ENCODE measurements around the gene RBM38. TPM values are rescaled to one million over a fixed set of nuclear protein-coding genes. Genes with fewer than 3 reads are reported as not detected.
"Not testable (repeated sequence)": the region's sequence is repeated elsewhere in the genome, so short reads cannot be mapped to it uniquely, and the experiment has no call there.

Gene RBM38
- total RNA-seq, 1 donor from 2014 or later, result 33.4 TPM

GRCh38 chr20:57350081-57350710 is 41.0 kb upstream of the RBM38 start:
- Mint-ChIP-seq H3K27ac (ENCODE audit: unreplicated experiment) (no peak overlapping the region), H3K4me3 (peak overlapping the region; percentile 70)
- no peak for TF ChIP-seq CTCF (conservative IDR thresholded peaks at IDR 0.05)

GRCh38 chr20:57350726-57351041 is 40.5 kb upstream of the RBM38 start:
- H3K27me3 Mint-ChIP-seq (ENCODE audit: low read depth); H3K36me3 Mint-ChIP-seq (ENCODE audit: low read depth); H3K9me3 Mint-ChIP-seq; DNase-seq (ENCODE audit: low read depth, low spot score): not testable (repeated sequence)
- peak overlapping the region; percentile 76 for H3K27ac Mint-ChIP-seq (ENCODE audit: unreplicated experiment)
- H3K4me3 Mint-ChIP-seq, result peak overlapping the region; percentile 95
- H3K4me1 Mint-ChIP-seq, result peaks cover 20% of the 10 kb centered on the region

More at GRCh38 chr20:57350081-57350710, 41.0 kb upstream of the RBM38 start:
- H3K27me3 Mint-ChIP-seq (ENCODE audit: low read depth), result no peaks in the 10 kb centered on the region
- H3K9me3 Mint-ChIP-seq, result peaks cover 3% of the 10 kb centered on the region
- H3K4me1 Mint-ChIP-seq, result peaks cover 20% of the 10 kb centered on the region
- no peak for DNase-seq (ENCODE audit: low read depth, low spot score)
- H3K36me3 Mint-ChIP-seq (ENCODE audit: low read depth), result peaks cover 2% of the 10 kb centered on the region

- DNase-seq (ENCODE audit: low read depth, low spot score), result peak; percentile 88
- Mint-ChIP-seq H3K27ac (ENCODE audit: unreplicated experiment) (peak within 1 kb of the TSS; percentile 76), H3K4me1 (peaks cover 20% of the 10 kb centered on the region), H3K4me3 (peak within 1 kb of the TSS; percentile 95), H3K9me3 (peaks cover 3% of the 10 kb centered on the region), H3K36me3 (ENCODE audit: low read depth) (peaks cover 2% of the 10 kb centered on the region), H3K27me3 (ENCODE audit: low read depth) (no peaks in the 10 kb centered on the region)
- no peak for TF ChIP-seq CTCF (conservative IDR thresholded peaks at IDR 0.05)
Measured at GRCh38 chr20:57351042-57351783, 40.0 kb upstream of the RBM38 start, which contains the start of gene RAE1. Gene RAE1 (plus strand): TSS chr20:57351255. CDS start chr20:57354039, 2,784 bp downstream.

GRCh38 chr20:57352305-57352704 is 38.9 kb upstream of the RBM38 start:
- H3K9me3 Mint-ChIP-seq, result peaks cover 3% of the 10 kb centered on the region
- no peak overlapping the region for H3K27ac Mint-ChIP-seq (ENCODE audit: unreplicated experiment)
- TF ChIP-seq CTCF (conservative IDR thresholded peaks at IDR 0.05), result no peak
- peak overlapping the region; percentile 95 for H3K4me3 Mint-ChIP-seq
- H3K4me1 Mint-ChIP-seq, result peaks cover 20% of the 10 kb centered on the region
- H3K36me3 Mint-ChIP-seq (ENCODE audit: low read depth), result peaks cover 2% of the 10 kb centered on the region
- DNase-seq (ENCODE audit: low read depth, low spot score), result no peak
- no peaks in the 10 kb centered on the region for H3K27me3 Mint-ChIP-seq (ENCODE audit: low read depth)

- H3K27ac Mint-ChIP-seq (ENCODE audit: unreplicated experiment), result no peak overlapping the region
- TF ChIP-seq CTCF (conservative IDR thresholded peaks at IDR 0.05), result no peak
- no peaks in the 10 kb centered on the region for H3K27me3 Mint-ChIP-seq (ENCODE audit: low read depth)
- peak overlapping the region; percentile 95 for H3K4me3 Mint-ChIP-seq
- no peak for DNase-seq (ENCODE audit: low read depth, low spot score)
- peaks cover 2% of the 10 kb centered on the region for H3K36me3 Mint-ChIP-seq (ENCODE audit: low read depth)
- H3K4me1 Mint-ChIP-seq, result peaks cover 20% of the 10 kb centered on the region
- peaks cover 3% of the 10 kb centered on the region for H3K9me3 Mint-ChIP-seq
Measured at GRCh38 chr20:57353351-57353750, 37.8 kb upstream of the RBM38 start.

GRCh38 chr20:57361517-57361916 is 29.7 kb upstream of the RBM38 start:
- Mint-ChIP-seq H3K4me3 (no peak overlapping the region), H3K4me1 (no peaks in the 10 kb centered on the region), H3K27ac (ENCODE audit: unreplicated experiment) (no peak overlapping the region), H3K36me3 (ENCODE audit: low read depth) (peaks cover 12% of the 10 kb centered on the region), H3K9me3 (no peaks in the 10 kb centered on the region), H3K27me3 (ENCODE audit: low read depth) (no peaks in the 10 kb centered on the region)
- TF ChIP-seq CTCF (conservative IDR thresholded peaks at IDR 0.05), result no peak
- no peak for DNase-seq (ENCODE audit: low read depth, low spot score)
